Neural cell (in vitro differentiated cells): ENCODE data around the gene COPS2.

Experiments
- CTCF ChIP-seq: fragments of 450-650 bp; IDR thresholded peaks from 2 replicates; pipeline ENCODE4 v1.5.1; 2014; ENCODE audit warnings: antibody characterized with exemption, mild to moderate bottlenecking, moderate library complexity; ENCODE audit not compliant: poor library complexity, severe bottlenecking
- EZH2 ChIP-seq: fragments of 200-600, 300-800 bp; shearing (Covaris generic), sonication (generic); IDR thresholded peaks from 2 replicates; pipeline ENCODE4 v1.6.1; 2014; ENCODE audit warnings: antibody characterized with exemption, low read length, borderline replicate concordance, mild to moderate bottlenecking; ENCODE audit not compliant: insufficient read depth, poor library complexity, severe bottlenecking
- MXI1 ChIP-seq: fragments of 450-650 bp; conservative IDR thresholded peaks from 2 replicates; pipeline ENCODE4 v1.6.1; 2014; ENCODE audit warnings: antibody characterized with exemption, mild to moderate bottlenecking; ENCODE audit not compliant: poor library complexity, severe bottlenecking
- POLR2AphosphoS5 ChIP-seq: IDR thresholded peaks from 2 replicates; pipeline ENCODE4 v1.6.1; 2012
- RAD21 ChIP-seq: fragments of 450-650 bp; conservative IDR thresholded peaks from 2 replicates; pipeline ENCODE4 v1.6.1; 2014; ENCODE audit warnings: antibody characterized with exemption, mild to moderate bottlenecking, moderate library complexity

GRCh38 chr15:49185473-49185872, 30.1 kb upstream of the COPS2 start:
- TF ChIP-seq CTCF: no peak
- no peak for TF ChIP-seq RAD21
- no peak for TF ChIP-seq POLR2AphosphoS5
- no peak for TF ChIP-seq EZH2
- no peak for TF ChIP-seq MXI1
